HEK293 (cell line): ENCODE data around the gene ATXN2.

Source experiments
- AEBP2 ChIP-seq: fragments of 450-650 bp; formaldehyde crosslinking; IDR thresholded peaks from 2 replicates; pipeline ENCODE4 v1.5.1; 2016; ENCODE audit warnings: missing biosample characterization, missing genetic modification characterization, borderline replicate concordance
- ATF2 ChIP-seq: fragments of 450-650 bp; formaldehyde crosslinking; IDR thresholded peaks from 2 replicates; pipeline ENCODE4 v1.5.1; 2016; ENCODE audit warnings: missing biosample characterization, missing genetic modification characterization, low read depth
- ELK4 ChIP-seq: IDR thresholded peaks from 2 replicates; pipeline ENCODE4 v1.6.1; 2011; ENCODE audit warnings: mild to moderate bottlenecking, low read depth, low read length, borderline replicate concordance
- GLIS1 ChIP-seq: fragments of 450-650 bp; formaldehyde crosslinking; IDR thresholded peaks from 2 replicates; pipeline ENCODE4 v1.5.1; 2016; ENCODE audit warnings: missing biosample characterization, missing genetic modification characterization
- INSM2 ChIP-seq: fragments of 450-650 bp; formaldehyde crosslinking; IDR thresholded peaks from 2 replicates; pipeline ENCODE4 v1.5.1; 2016; ENCODE audit warnings: missing biosample characterization, missing genetic modification characterization
- KLF8 ChIP-seq: fragments of 450-650 bp; formaldehyde crosslinking; IDR thresholded peaks from 2 replicates; pipeline ENCODE4 v1.5.1; 2016; ENCODE audit warnings: missing biosample characterization, missing genetic modification characterization
- RBAK ChIP-seq: fragments of 450-650 bp; formaldehyde crosslinking; IDR thresholded peaks from 2 replicates; pipeline ENCODE4 v1.5.1; 2016; ENCODE audit warnings: missing biosample characterization, missing genetic modification characterization
- REPIN1 ChIP-seq: fragments of 450-650 bp; formaldehyde crosslinking; IDR thresholded peaks from 2 replicates; pipeline ENCODE4 v1.5.1; 2017; ENCODE audit warnings: missing biosample characterization, missing genetic modification characterization, low read depth
- SCRT2 ChIP-seq: fragments of 450-650 bp; formaldehyde crosslinking; IDR thresholded peaks from 2 replicates; pipeline ENCODE4 v1.5.1; 2016; ENCODE audit warnings: missing biosample characterization, missing genetic modification characterization
- SP7 ChIP-seq: fragments of 450-650 bp; formaldehyde crosslinking; IDR thresholded peaks from 2 replicates; pipeline ENCODE4 v1.5.1; 2016; ENCODE audit warnings: missing biosample characterization, missing genetic modification characterization
- YY1 ChIP-seq: fragments of 450-650 bp; formaldehyde crosslinking; IDR thresholded peaks from 2 replicates; pipeline ENCODE4 v1.5.1; 2018; ENCODE audit warnings: missing biosample characterization, missing genetic modification characterization
- ZFP37 ChIP-seq: fragments of 450-650 bp; formaldehyde crosslinking; IDR thresholded peaks from 2 replicates; pipeline ENCODE4 v1.5.1; 2016; ENCODE audit warnings: missing biosample characterization, missing genetic modification characterization
- ZNF10 ChIP-seq: fragments of 450-650 bp; formaldehyde crosslinking; IDR thresholded peaks from 2 replicates; pipeline ENCODE4 v1.5.1; 2017; ENCODE audit warnings: missing biosample characterization, missing genetic modification characterization
- ZNF202 ChIP-seq: fragments of 450-650 bp; formaldehyde crosslinking; IDR thresholded peaks from 2 replicates; pipeline ENCODE4 v1.5.1; 2016; ENCODE audit warnings: missing biosample characterization, missing genetic modification characterization, borderline replicate concordance
- ZNF214 ChIP-seq: fragments of 450-650 bp; formaldehyde crosslinking; IDR thresholded peaks from 2 replicates; pipeline ENCODE4 v1.5.1; 2017; ENCODE audit warnings: missing biosample characterization, mild to moderate bottlenecking, missing genetic modification characterization, borderline replicate concordance
- ZNF292 ChIP-seq: fragments of 450-650 bp; formaldehyde crosslinking; IDR thresholded peaks from 2 replicates; pipeline ENCODE4 v1.5.1; 2016; ENCODE audit warnings: low read depth, missing biosample characterization, missing genetic modification characterization, borderline replicate concordance
- ZNF354C ChIP-seq: fragments of 450-650 bp; formaldehyde crosslinking; IDR thresholded peaks from 2 replicates; pipeline ENCODE4 v1.5.1; 2016; ENCODE audit warnings: missing biosample characterization, missing genetic modification characterization, low read depth, borderline replicate concordance
- ZNF37A ChIP-seq: fragments of 450-650 bp; IDR thresholded peaks from 2 replicates; pipeline ENCODE4 v1.5.1; 2018; ENCODE audit warnings: missing biosample characterization, missing genetic modification characterization
- ZNF391 ChIP-seq: fragments of 450-650 bp; formaldehyde crosslinking; IDR thresholded peaks from 2 replicates; pipeline ENCODE4 v1.5.1; 2016; ENCODE audit warnings: low read depth, missing biosample characterization, missing genetic modification characterization, borderline replicate concordance
- ZNF394 ChIP-seq: fragments of 450-650 bp; formaldehyde crosslinking; IDR thresholded peaks from 2 replicates; pipeline ENCODE4 v1.5.1; 2016; ENCODE audit warnings: missing biosample characterization, missing genetic modification characterization, mild to moderate bottlenecking, moderate library complexity, borderline replicate concordance
- ZNF423 ChIP-seq: fragments of 450-650 bp; formaldehyde crosslinking; IDR thresholded peaks from 2 replicates; pipeline ENCODE4 v1.5.1; 2016; ENCODE audit warnings: missing biosample characterization, missing genetic modification characterization
- ZNF433 ChIP-seq: fragments of 450-650 bp; formaldehyde crosslinking; IDR thresholded peaks from 2 replicates; pipeline ENCODE4 v1.5.1; 2016; ENCODE audit warnings: missing biosample characterization, missing genetic modification characterization, low read depth
- ZNF549 ChIP-seq: fragments of 450-650 bp; IDR thresholded peaks from 2 replicates; pipeline ENCODE4 v1.5.1; 2018; ENCODE audit warnings: missing biosample characterization, missing genetic modification characterization, mild to moderate bottlenecking, inconsistent platforms, moderate library complexity
- ZNF623 ChIP-seq: fragments of 450-650 bp; formaldehyde crosslinking; IDR thresholded peaks from 2 replicates; pipeline ENCODE4 v1.5.1; 2016; ENCODE audit warnings: missing biosample characterization, missing genetic modification characterization
- ZNF626 ChIP-seq: fragments of 450-650 bp; sonication (Bioruptor Pico); formaldehyde crosslinking; IDR thresholded peaks from 2 replicates; pipeline ENCODE4 v1.5.1; 2018; ENCODE audit warnings: missing biosample characterization, missing genetic modification characterization, inconsistent platforms
- ZNF654 ChIP-seq: fragments of 450-650 bp; formaldehyde crosslinking; IDR thresholded peaks from 2 replicates; pipeline ENCODE4 v1.5.1; 2016; ENCODE audit warnings: low read depth, missing biosample characterization, missing genetic modification characterization
- ZNF670 ChIP-seq: fragments of 450-650 bp; formaldehyde crosslinking; IDR thresholded peaks from 2 replicates; pipeline ENCODE4 v1.5.1; 2016; ENCODE audit warnings: missing biosample characterization, missing genetic modification characterization, low read depth
- ZNF777 ChIP-seq: fragments of 450-650 bp; formaldehyde crosslinking; IDR thresholded peaks from 2 replicates; pipeline ENCODE4 v1.5.1; 2017; ENCODE audit warnings: missing biosample characterization, missing genetic modification characterization, borderline replicate concordance
- ZNF785 ChIP-seq: fragments of 450-650 bp; formaldehyde crosslinking; IDR thresholded peaks from 2 replicates; pipeline ENCODE4 v1.5.1; 2016; ENCODE audit warnings: missing biosample characterization, missing genetic modification characterization
- ZNF830 ChIP-seq: fragments of 450-650 bp; IDR thresholded peaks from 2 replicates; pipeline ENCODE4 v1.5.0; 2018; ENCODE audit warnings: missing biosample characterization, missing genetic modification characterization, low read depth, mild to moderate bottlenecking, moderate library complexity
- ZNF837 ChIP-seq: fragments of 450-650 bp; formaldehyde crosslinking; IDR thresholded peaks from 2 replicates; pipeline ENCODE4 v1.5.1; 2016; ENCODE audit warnings: missing biosample characterization, missing genetic modification characterization
- ZSCAN18 ChIP-seq: fragments of 450-650 bp; formaldehyde crosslinking; IDR thresholded peaks from 2 replicates; pipeline ENCODE4 v1.5.1; 2016; ENCODE audit warnings: missing biosample characterization, missing genetic modification characterization

ATXN2 gene

GRCh38 chr12:111588010-111588409 lies 11.1 kb downstream of the ATXN2 start (continued):
- TF ChIP-seq ZNF433 (tag by site-specific recombination): no peak
- no peak for TF ChIP-seq ZNF214 (tag by site-specific recombination)
- no peak for TF ChIP-seq REPIN1 (tag by site-specific recombination)
- TF ChIP-seq ZNF654 (tag by site-specific recombination): peak; percentile 29; the same call in 1 of the 2 replicates
- TF ChIP-seq ZNF423: no peak
- 0 out of 2 replicates have a peak, but pooled peaks have one; percentile 35 for TF ChIP-seq ZNF292 (tag by site-specific recombination)
- TF ChIP-seq ZNF37A: no peak
- no peak for TF ChIP-seq SCRT2 (tag by site-specific recombination)
- peak; percentile 84; the same call in 1 of the 2 replicates for TF ChIP-seq ZNF394
- no peak for TF ChIP-seq ZNF670 (tag by site-specific recombination)
- TF ChIP-seq ZNF623 (tag by site-specific recombination): peak; percentile 50
- TF ChIP-seq ZNF391 (tag by site-specific recombination): no peak
- TF ChIP-seq ZFP37 (tag by site-specific recombination): no peak
- TF ChIP-seq AEBP2: 0 out of 2 replicates have a peak, but pooled peaks have one; percentile 29
- TF ChIP-seq RBAK (tag by site-specific recombination): 0 out of 2 replicates have a peak, but pooled peaks have one; percentile 14
- TF ChIP-seq GLIS1 (tag by site-specific recombination): no peak
- no peak for TF ChIP-seq ZNF830
- TF ChIP-seq ZNF777 (tag by site-specific recombination): no peak
- TF ChIP-seq ZNF626 (tag by site-specific recombination): no peak
- TF ChIP-seq ZNF202: peak; percentile 77; the same call in 1 of the 2 replicates
- no peak for TF ChIP-seq ZNF10
- no peak for TF ChIP-seq ATF2 (tag by site-specific recombination)
- no peak for TF ChIP-seq ZSCAN18 (tag by site-specific recombination)
- no peak for TF ChIP-seq ZNF785 (tag by site-specific recombination)
- no peak for TF ChIP-seq ZNF549
- TF ChIP-seq YY1: no peak
- TF ChIP-seq INSM2 (tag by site-specific recombination): no peak
- TF ChIP-seq ZNF354C (tag by site-specific recombination): 0 out of 2 replicates have a peak, but pooled peaks have one; percentile 26
- no peak for TF ChIP-seq SP7 (tag by site-specific recombination)
- TF ChIP-seq ELK4: no peak
- TF ChIP-seq ZNF837: no peak
- TF ChIP-seq KLF8 (tag by site-specific recombination): no peak
